ENCODE data around the gene PAX8. TPM values are rescaled to one million over a fixed set of nuclear protein-coding genes. Genes with fewer than 3 reads are reported as not detected.
"Not testable (repeated sequence)": the region's sequence is repeated elsewhere in the genome, so short reads cannot be mapped to it uniquely, and the experiment has no call there.

Gene PAX8
- total and polyA plus RNA-seq, 5 donors from 2014 or later = 0.24 to 1.8 (median 0.48) TPM; not detected in 1

DNA sequence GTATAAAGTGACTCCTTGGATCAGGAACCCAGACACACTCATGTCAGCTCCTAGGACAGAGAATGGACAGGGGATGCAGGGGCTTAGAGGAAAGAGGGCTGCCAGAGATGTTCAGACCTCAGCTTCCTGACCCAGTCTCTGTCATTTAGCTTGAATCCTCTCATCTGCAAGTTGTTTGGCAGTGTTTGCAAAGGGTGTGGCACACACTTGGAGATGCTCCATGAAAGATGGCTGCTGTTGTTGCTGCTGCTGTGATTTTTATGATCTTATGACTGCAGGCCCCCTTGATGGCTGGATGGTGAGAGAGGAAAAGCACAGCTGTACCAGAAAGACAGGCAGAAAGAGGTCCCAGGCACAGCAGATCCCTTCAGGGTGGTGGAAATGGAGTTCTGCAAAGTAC is 35.9 kb upstream of the PAX8 start:
- H3K4me3 ChIP-seq (ENCODE audit: low read depth, low read length); DNase-seq; H3K27me3 ChIP-seq (ENCODE audit: control insufficient read depth, insufficient read depth, low read length); H3K9me3 Mint-ChIP-seq; H3K9me3 ChIP-seq (ENCODE audit: control insufficient read depth in 2 of 2, low read length in 2 of 2); H3K27ac ChIP-seq (ENCODE audit: insufficient read depth, low read length, poor library complexity, severe bottlenecking); H3K4me3 Mint-ChIP-seq; H3K36me3 Mint-ChIP-seq; H3K27ac Mint-ChIP-seq; H3K4me1 Mint-ChIP-seq; H3K4me1 ChIP-seq (ENCODE audit: control insufficient read depth, insufficient read depth, low read length, poor library complexity, severe bottlenecking); H3K36me3 ChIP-seq (ENCODE audit: control insufficient read depth, insufficient read depth, low read length); ATAC-seq (ENCODE audit: low read depth in 2 of 2): not testable (repeated sequence)
- H3K27me3 Mint-ChIP-seq = peaks cover 30% of the 10 kb centered on the region

DNA sequence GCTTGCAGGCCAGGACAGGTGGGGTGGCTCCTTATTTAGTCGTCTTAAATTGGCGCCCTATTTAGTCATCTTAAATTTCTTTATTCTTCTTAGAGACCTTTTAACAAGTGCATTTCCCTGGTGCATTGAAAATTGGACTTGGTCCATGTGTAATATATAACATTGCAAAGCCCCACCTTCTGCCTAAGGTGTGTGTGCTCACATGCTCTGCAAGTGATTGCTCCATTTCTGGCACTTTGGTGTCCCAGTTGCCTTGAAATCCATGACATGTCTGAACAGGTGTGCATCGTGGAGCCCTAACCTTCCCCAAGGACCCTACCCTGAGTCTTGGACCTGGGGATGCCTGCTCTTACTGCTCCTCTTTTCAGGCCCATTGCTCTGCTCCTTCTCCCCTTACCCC is 35.5 kb upstream of the PAX8 start:
- not testable (repeated sequence) for H3K4me1 ChIP-seq (ENCODE audit: control insufficient read depth, insufficient read depth, low read length, poor library complexity, severe bottlenecking); H3K4me3 ChIP-seq (ENCODE audit: low read depth, low read length); H3K27me3 ChIP-seq (ENCODE audit: control insufficient read depth, insufficient read depth, low read length); H3K4me1 Mint-ChIP-seq; ATAC-seq (ENCODE audit: low read depth in 2 of 2); H3K27ac ChIP-seq (ENCODE audit: insufficient read depth, low read length, poor library complexity, severe bottlenecking); H3K9me3 ChIP-seq (ENCODE audit: control insufficient read depth in 2 of 2, low read length in 2 of 2); H3K9me3 Mint-ChIP-seq; H3K36me3 Mint-ChIP-seq; H3K27ac Mint-ChIP-seq; DNase-seq; H3K4me3 Mint-ChIP-seq; H3K36me3 ChIP-seq (ENCODE audit: control insufficient read depth, insufficient read depth, low read length)
- H3K27me3 Mint-ChIP-seq = peaks cover 31% of the 10 kb centered on the region

DNA sequence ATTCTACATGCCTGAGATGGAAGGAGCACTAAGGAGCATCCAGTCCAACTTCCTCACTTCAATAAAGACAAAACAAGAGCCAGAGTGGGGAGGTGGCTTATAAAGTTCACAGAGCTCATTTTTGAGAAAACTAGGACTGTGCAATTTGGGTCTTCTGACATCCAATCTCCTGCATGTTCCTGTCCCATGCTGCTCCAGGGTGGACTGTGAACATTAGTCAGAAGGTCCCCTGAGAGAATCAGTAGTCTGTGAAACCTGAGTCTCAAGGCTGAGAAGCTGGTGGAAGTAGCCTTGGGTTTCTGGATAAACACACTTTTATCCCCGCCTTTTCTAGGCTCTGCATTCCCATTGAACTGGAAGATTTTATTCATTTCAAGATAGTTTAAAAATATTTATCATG is 33.1 kb upstream of the PAX8 start:
- not testable (repeated sequence) for H3K27me3 ChIP-seq (ENCODE audit: control insufficient read depth, insufficient read depth, low read length); H3K4me3 ChIP-seq (ENCODE audit: low read depth, low read length); H3K9me3 Mint-ChIP-seq; H3K27ac Mint-ChIP-seq; H3K36me3 ChIP-seq (ENCODE audit: control insufficient read depth, insufficient read depth, low read length); H3K9me3 ChIP-seq (ENCODE audit: control insufficient read depth in 2 of 2, low read length in 2 of 2); H3K4me1 ChIP-seq (ENCODE audit: control insufficient read depth, insufficient read depth, low read length, poor library complexity, severe bottlenecking); H3K27ac ChIP-seq (ENCODE audit: insufficient read depth, low read length, poor library complexity, severe bottlenecking); ATAC-seq (ENCODE audit: low read depth in 2 of 2); H3K36me3 Mint-ChIP-seq; DNase-seq; H3K4me3 Mint-ChIP-seq; H3K4me1 Mint-ChIP-seq
- peaks cover 31% of the 10 kb centered on the region for H3K27me3 Mint-ChIP-seq

DNA sequence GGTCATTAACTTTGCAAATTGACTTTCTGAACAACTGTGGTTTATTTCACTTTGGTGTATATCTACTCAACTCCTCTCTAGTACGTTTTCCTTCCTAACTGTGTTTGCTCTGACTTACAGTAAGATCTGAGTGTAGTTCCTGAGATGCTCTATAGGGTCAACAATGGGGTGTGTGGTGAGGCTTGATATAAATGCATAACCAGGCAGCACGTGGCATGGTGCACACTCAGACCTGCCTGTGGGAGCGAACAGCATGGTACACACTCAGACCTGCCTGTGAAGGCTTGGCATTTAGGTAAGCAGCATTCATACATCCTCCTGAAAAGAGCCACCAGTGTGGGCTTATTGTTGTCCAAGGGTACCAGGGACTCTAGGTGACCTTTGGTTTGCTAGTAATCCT is 32.5 kb upstream of the PAX8 start:
- not testable (repeated sequence) for DNase-seq; ATAC-seq (ENCODE audit: low read depth in 2 of 2); H3K4me3 ChIP-seq (ENCODE audit: low read depth, low read length); H3K9me3 Mint-ChIP-seq; H3K4me1 Mint-ChIP-seq; H3K36me3 ChIP-seq (ENCODE audit: control insufficient read depth, insufficient read depth, low read length); H3K27ac ChIP-seq (ENCODE audit: insufficient read depth, low read length, poor library complexity, severe bottlenecking); H3K27me3 ChIP-seq (ENCODE audit: control insufficient read depth, insufficient read depth, low read length); H3K9me3 ChIP-seq (ENCODE audit: control insufficient read depth in 2 of 2, low read length in 2 of 2); H3K4me1 ChIP-seq (ENCODE audit: control insufficient read depth, insufficient read depth, low read length, poor library complexity, severe bottlenecking); H3K27ac Mint-ChIP-seq; H3K36me3 Mint-ChIP-seq; H3K4me3 Mint-ChIP-seq
- H3K27me3 Mint-ChIP-seq = peaks cover 31% of the 10 kb centered on the region

DNA sequence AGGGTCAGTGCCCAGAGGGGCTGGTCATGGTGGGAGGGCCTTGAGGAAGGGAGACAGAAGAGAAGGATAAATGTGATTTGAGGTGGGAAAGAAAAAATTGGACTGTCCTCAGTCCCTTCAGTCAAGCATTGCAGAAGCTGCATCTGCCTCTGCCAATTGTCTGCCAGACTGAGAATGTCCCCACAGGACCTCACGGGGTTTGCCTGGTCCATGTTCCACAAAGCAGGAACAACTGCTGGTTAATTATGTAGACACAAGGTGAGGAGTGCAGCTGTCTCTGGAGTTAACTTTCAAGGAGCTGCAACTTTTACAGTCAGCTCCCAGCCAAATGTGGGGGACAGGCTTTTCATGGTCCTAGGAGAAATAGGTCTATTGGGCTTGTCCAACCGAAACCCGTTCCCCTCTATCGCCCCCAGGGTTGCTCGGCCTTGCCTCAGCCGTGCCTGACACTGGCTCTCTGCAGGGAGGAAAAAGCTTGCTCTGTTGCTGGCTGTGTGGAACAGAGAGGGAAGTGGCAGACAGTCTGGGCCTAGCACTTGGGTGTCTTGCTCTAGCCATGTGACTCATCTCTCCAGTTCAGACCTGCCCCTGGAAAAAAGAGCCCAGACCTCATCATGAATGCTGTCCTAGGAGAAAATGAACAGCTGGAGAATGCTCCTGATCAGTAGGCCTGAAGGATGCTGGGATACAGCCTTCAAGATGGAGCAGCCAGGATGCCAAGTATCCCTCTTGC is 31.1 kb upstream of the PAX8 start:
- Mint-ChIP-seq H3K27ac (no peak overlapping the region), H3K27me3 (peaks cover 31% of the 10 kb centered on the region), H3K9me3 (peaks cover 0 to 2% (median 0%) of the 10 kb centered on the region in 7 donors), H3K4me3 (no peak overlapping the region), H3K4me1 (no peaks in the 10 kb centered on the region), H3K36me3 (no peaks in the 10 kb centered on the region)
- DNase-seq (no peak), ATAC-seq (ENCODE audit: low read depth in 2 of 2) (no peak)
- H3K4me3 ChIP-seq (ENCODE audit: low read depth, low read length) = no peak overlapping the region
- H3K27me3 ChIP-seq (ENCODE audit: control insufficient read depth, insufficient read depth, low read length) = peaks cover 2% of the 10 kb centered on the region
- H3K27ac ChIP-seq (ENCODE audit: insufficient read depth, low read length, poor library complexity, severe bottlenecking) = no peak overlapping the region
- H3K36me3 ChIP-seq (ENCODE audit: control insufficient read depth, insufficient read depth, low read length) = no peaks in the 10 kb centered on the region
- no peaks in the 10 kb centered on the region for H3K4me1 ChIP-seq (ENCODE audit: control insufficient read depth, insufficient read depth, low read length, poor library complexity, severe bottlenecking)
- no peaks in the 10 kb centered on the region for H3K9me3 ChIP-seq (ENCODE audit: control insufficient read depth in 2 of 2, low read length in 2 of 2)

DNA sequence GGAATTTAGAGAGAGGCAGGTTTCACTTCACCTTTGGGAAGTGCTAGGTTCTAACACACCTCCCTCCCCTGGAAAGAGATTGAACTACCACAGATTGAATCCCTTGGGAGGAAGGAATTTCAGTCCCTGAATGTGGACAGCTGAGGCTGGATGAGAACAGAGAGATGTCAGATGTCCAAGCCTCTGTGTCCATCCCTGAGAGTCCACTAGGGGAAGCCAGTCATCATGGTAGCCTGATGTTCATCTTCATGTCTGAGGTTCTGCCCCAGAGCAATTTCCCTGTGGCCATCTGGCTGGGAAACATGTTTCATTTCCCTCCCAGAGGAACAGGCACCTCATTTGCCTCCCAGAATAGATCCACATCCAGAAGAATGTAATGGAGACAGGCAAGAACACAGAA is 30.1 kb upstream of the PAX8 start:
- H3K27me3 Mint-ChIP-seq = peaks cover 30% of the 10 kb centered on the region
- not testable (repeated sequence) for H3K4me1 ChIP-seq (ENCODE audit: control insufficient read depth, insufficient read depth, low read length, poor library complexity, severe bottlenecking); DNase-seq; H3K4me1 Mint-ChIP-seq; ATAC-seq (ENCODE audit: low read depth in 2 of 2); H3K36me3 ChIP-seq (ENCODE audit: control insufficient read depth, insufficient read depth, low read length); H3K9me3 Mint-ChIP-seq; H3K9me3 ChIP-seq (ENCODE audit: control insufficient read depth in 2 of 2, low read length in 2 of 2); H3K4me3 Mint-ChIP-seq; H3K27ac Mint-ChIP-seq; H3K36me3 Mint-ChIP-seq; H3K4me3 ChIP-seq (ENCODE audit: low read depth, low read length); H3K27me3 ChIP-seq (ENCODE audit: control insufficient read depth, insufficient read depth, low read length); H3K27ac ChIP-seq (ENCODE audit: insufficient read depth, low read length, poor library complexity, severe bottlenecking)

DNA sequence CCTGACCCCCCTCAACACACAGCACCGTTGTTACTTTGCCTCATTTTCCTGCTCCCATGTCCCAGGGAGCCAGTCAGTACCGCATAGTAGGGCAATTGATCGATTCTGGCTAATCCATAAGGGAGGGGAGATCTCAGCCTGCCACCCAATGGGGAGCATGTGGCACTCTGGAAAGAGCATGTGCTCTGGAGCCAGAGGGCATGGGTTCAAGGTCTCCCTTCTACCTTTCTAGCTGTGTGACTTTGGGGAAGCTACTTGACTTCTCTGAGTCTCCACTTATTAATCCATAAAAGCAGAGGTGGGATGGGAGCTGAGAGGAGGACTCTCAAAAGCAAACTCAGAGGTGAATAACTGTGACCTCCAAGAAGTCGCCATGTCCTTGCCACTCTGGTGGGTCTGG is 27.5 kb upstream of the PAX8 start:
- not testable (repeated sequence) for H3K4me3 Mint-ChIP-seq; H3K4me1 Mint-ChIP-seq; H3K4me1 ChIP-seq (ENCODE audit: control insufficient read depth, insufficient read depth, low read length, poor library complexity, severe bottlenecking); H3K27me3 ChIP-seq (ENCODE audit: control insufficient read depth, insufficient read depth, low read length); H3K27ac Mint-ChIP-seq; H3K9me3 Mint-ChIP-seq; H3K9me3 ChIP-seq (ENCODE audit: control insufficient read depth in 2 of 2, low read length in 2 of 2); ATAC-seq (ENCODE audit: low read depth in 2 of 2); H3K36me3 ChIP-seq (ENCODE audit: control insufficient read depth, insufficient read depth, low read length); H3K4me3 ChIP-seq (ENCODE audit: low read depth, low read length); H3K36me3 Mint-ChIP-seq; H3K27ac ChIP-seq (ENCODE audit: insufficient read depth, low read length, poor library complexity, severe bottlenecking); DNase-seq
- H3K27me3 Mint-ChIP-seq = peaks cover 20% of the 10 kb centered on the region

DNA sequence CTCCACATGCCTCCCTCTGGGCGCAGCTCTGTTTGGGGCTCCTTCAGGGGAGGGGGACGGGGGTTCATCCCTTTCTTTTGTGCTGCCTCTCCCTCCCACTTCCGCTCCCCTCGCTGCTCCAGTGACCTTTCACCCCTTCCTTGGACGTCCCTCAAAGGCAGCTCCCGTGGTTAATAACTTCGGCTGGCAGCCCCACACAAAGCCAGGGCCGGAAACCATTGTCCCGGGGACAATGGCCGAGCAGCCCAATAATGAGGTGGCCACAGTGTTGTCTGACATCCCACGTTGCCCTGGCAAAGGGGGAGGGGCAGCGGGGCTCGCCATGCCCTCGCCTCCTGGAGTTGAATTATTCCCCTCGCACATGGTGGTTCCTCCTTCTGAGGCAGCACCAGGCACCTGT is 27.0 kb upstream of the PAX8 start:
- H3K4me1 ChIP-seq (ENCODE audit: control insufficient read depth, insufficient read depth, low read length, poor library complexity, severe bottlenecking); ATAC-seq (ENCODE audit: low read depth in 2 of 2); H3K4me1 Mint-ChIP-seq; H3K27me3 ChIP-seq (ENCODE audit: control insufficient read depth, insufficient read depth, low read length); H3K36me3 ChIP-seq (ENCODE audit: control insufficient read depth, insufficient read depth, low read length); H3K9me3 ChIP-seq (ENCODE audit: control insufficient read depth in 2 of 2, low read length in 2 of 2); H3K4me3 ChIP-seq (ENCODE audit: low read depth, low read length); H3K27ac ChIP-seq (ENCODE audit: insufficient read depth, low read length, poor library complexity, severe bottlenecking); H3K36me3 Mint-ChIP-seq; H3K9me3 Mint-ChIP-seq; DNase-seq; H3K27ac Mint-ChIP-seq; H3K4me3 Mint-ChIP-seq: not testable (repeated sequence)
- H3K27me3 Mint-ChIP-seq = peaks cover 23% of the 10 kb centered on the region
